Spinal cord (tissue), 10 donors: ENCODE results near the gene DOCK6. TPM values are rescaled to one million over a fixed set of nuclear protein-coding genes. Genes with fewer than 3 reads are reported as not detected.

Source experiments
- DNase-seq, 6 donors: peaks; one replicate each; pipeline versions ENCODE4 v3.0.0 to v3.0.0-alpha.2; 2013 to 2015; ENCODE audit warnings: low spot score in 6 of 6, low read depth in 4 of 6
- H3K27ac ChIP-seq: one replicate; pipeline ENCODE4 v1.5.1; 2013; ENCODE audit warnings: low read depth, low read length, control low read depth
- H3K27me3 ChIP-seq: one replicate; pipeline ENCODE4 v1.6.1; 2013; ENCODE audit warnings: low read length; ENCODE audit not compliant: control insufficient read depth, insufficient read depth
- H3K36me3 ChIP-seq: one replicate; pipeline ENCODE4 v1.6.1; 2013; ENCODE audit warnings: low read length; ENCODE audit not compliant: control insufficient read depth, insufficient read depth
- H3K4me1 ChIP-seq: one replicate; pipeline ENCODE4 v1.6.1; 2013; ENCODE audit warnings: low read length; ENCODE audit not compliant: control insufficient read depth, insufficient read depth
- H3K4me3 ChIP-seq: one replicate; pipeline ENCODE4 v1.5.1; 2013; ENCODE audit warnings: low read depth, low read length, control low read depth
- H3K9me3 ChIP-seq: one replicate; pipeline ENCODE4 v1.6.1; 2013; ENCODE audit warnings: low read length; ENCODE audit not compliant: control insufficient read depth, insufficient read depth
- WGBS: methylation state at CpG from one replicate; pipeline ENCODE4 v1.1.5; 2013; ENCODE audit warnings: missing lambda C conversion rate; ENCODE audit not compliant: insufficient coverage; 5-methylcytosine and 5-hydroxymethylcytosine counted together
- polyA plus RNA-seq, 2 donors: library from polyadenylated mRNA; unstranded; fragments of 120-200 nt; gene quantifications; one replicate each; pipeline ENCODE4 v1.2.1, GENCODE V29; 2013; ENCODE audit not compliant: insufficient read length in 2 of 2
- total RNA-seq, 2 donors: library from RNA; depleted of rRNA in 1 of 2; stranded (reverse); fragments of 120-200 nt in 1 of 2; fragments of >200 nt in 1 of 2; gene quantifications; one replicate each; pipeline versions ENCODE4 v1.2.3 to v1.2.4, GENCODE V29; 2013 to 2014
- donor health status: healthy.

Gene DOCK6
- total and polyA plus RNA-seq, 4 donors, result 16.5 to 71.2 (median 47.3) TPM

GRCh38 chr19:11155373-11156120 is 106.8 kb downstream of the DOCK6 start, which contains the start of gene SPC24:
Gene SPC24, minus strand, starts transcription at chr19:11155782. Its CDS starts 6 bp downstream, at chr19:11155776.
- Histone ChIP-seq H3K27ac (peak within 1 kb of the TSS; percentile 88), H3K9me3 (no peaks in the 10 kb centered on the region), H3K27me3 (no peaks in the 10 kb centered on the region), H3K4me1 (peaks cover 22% of the 10 kb centered on the region), H3K36me3 (no peaks in the 10 kb centered on the region), H3K4me3 (peak within 1 kb of the TSS; percentile 56)
- DNase-seq, result peak; percentile 93 to 99 (median 96)
- under 1% methylated on average over 47 of the region's 50 CpGs for WGBS

- peaks cover 22% of the 10 kb centered on the region for H3K4me1 ChIP-seq
- no peak for DNase-seq
- no peaks in the 10 kb centered on the region for H3K9me3 ChIP-seq
- H3K4me3 ChIP-seq, result peak overlapping the region; percentile 56
- no peaks in the 10 kb centered on the region for H3K36me3 ChIP-seq
- H3K27ac ChIP-seq, result no peak overlapping the region
- 46% methylated on average over 6 of the region's 6 CpGs for WGBS
- H3K27me3 ChIP-seq, result no peaks in the 10 kb centered on the region
Observed at GRCh38 chr19:11154683-11155047, 107.7 kb downstream of the DOCK6 start.

- Histone ChIP-seq H3K27me3 (no peaks in the 10 kb centered on the region), H3K4me1 (peaks cover 22% of the 10 kb centered on the region), H3K4me3 (no peak overlapping the region), H3K9me3 (no peaks in the 10 kb centered on the region), H3K27ac (peak overlapping the region; percentile 84), H3K36me3 (peaks cover 10% of the 10 kb centered on the region)
- peak in 2 of 6 donors; percentile 41 to 67 for DNase-seq
- 76% methylated on average over 8 of the region's 11 CpGs for WGBS
Observed at GRCh38 chr19:11152318-11153062, 109.8 kb downstream of the DOCK6 start.

GRCh38 chr19:11151181-11151580 is 111.1 kb downstream of the DOCK6 start:
- WGBS, result 82% methylated on average over 7 of the region's 7 CpGs
- Histone ChIP-seq H3K27ac (peak overlapping the region; percentile 67), H3K4me3 (no peak overlapping the region), H3K9me3 (no peaks in the 10 kb centered on the region), H3K27me3 (no peaks in the 10 kb centered on the region), H3K4me1 (peaks cover 20% of the 10 kb centered on the region), H3K36me3 (peaks cover 16% of the 10 kb centered on the region)
- peak in 1 of 6 donors; percentile 83 for DNase-seq

Other genes with a start within 250 kb of the DOCK6 start
- gene LDLR, start 173.1 kb downstream of the DOCK6 start, total RNA-seq, result 10 to 100 TPM; 30.2 to 70.9 TPM
- gene LDLR, start 173.1 kb downstream of the DOCK6 start, polyA plus RNA-seq, result 10 to 100 TPM; 29.8 to 30.2 TPM
- 10 to 100 TPM; 12.2 to 32.9 TPM for gene SPC24, start 106.7 kb downstream of the DOCK6 start, total RNA-seq
- 10 to 100 TPM; 14.6 to 20.0 TPM for gene SPC24, start 106.7 kb downstream of the DOCK6 start, polyA plus RNA-seq
- gene KANK2, start 65.0 kb downstream of the DOCK6 start, total RNA-seq, result 100 to 1,000 TPM in 1 of 2 donors, 10 to 100 TPM in 1; 56.3 to 270 TPM
- 100 to 1,000 TPM in 1 of 2 donors, 10 to 100 TPM in 1; 65.9 to 130 TPM for gene KANK2, start 65.0 kb downstream of the DOCK6 start, polyA plus RNA-seq
- not detected for gene ANGPTL8, start 22.9 kb downstream of the DOCK6 start, total RNA-seq
- gene ANGPTL8, start 22.9 kb downstream of the DOCK6 start, polyA plus RNA-seq, result 1 to 10 TPM in 1 of 2 donors, under 1 TPM in 1; 0.71 to 2.3 TPM
- not detected for gene TSPAN16, start 33.6 kb upstream of the DOCK6 start, total RNA-seq
- gene TSPAN16, start 33.6 kb upstream of the DOCK6 start, polyA plus RNA-seq, result under 1 TPM in 1 of 2 donors, not detected in 1; 0.36 TPM
- gene RAB3D, start 77.1 kb upstream of the DOCK6 start, total RNA-seq, result 10 to 100 TPM; 14.2 to 27.0 TPM
- 10 to 100 TPM; 13.2 to 17.5 TPM for gene RAB3D, start 77.1 kb upstream of the DOCK6 start, polyA plus RNA-seq
- gene TMEM205, start 83.7 kb upstream of the DOCK6 start, total RNA-seq, result 100 to 1,000 TPM in 1 of 2 donors, 10 to 100 TPM in 1; 59.3 to 161 TPM
- gene TMEM205, start 83.7 kb upstream of the DOCK6 start, polyA plus RNA-seq, result 100 to 1,000 TPM; 120 to 125 TPM
- gene CCDC159, start 84.0 kb upstream of the DOCK6 start, total RNA-seq, result 10 to 100 TPM; 14.9 to 37.6 TPM
- gene CCDC159, start 84.0 kb upstream of the DOCK6 start, polyA plus RNA-seq, result 10 to 100 TPM; 40.4 to 52.2 TPM
- gene PLPPR2, start 92.9 kb upstream of the DOCK6 start, total RNA-seq, result 10 to 100 TPM; 30.4 to 30.7 TPM
- 100 to 1,000 TPM; 183 to 215 TPM for gene PLPPR2, start 92.9 kb upstream of the DOCK6 start, polyA plus RNA-seq
- 1 to 10 TPM in 1 of 2 donors, under 1 TPM in 1; 0.50 to 2.6 TPM for gene SWSAP1, start 112.1 kb upstream of the DOCK6 start, total RNA-seq
- 1 to 10 TPM; 2.3 to 2.5 TPM for gene SWSAP1, start 112.1 kb upstream of the DOCK6 start, polyA plus RNA-seq
- 1 to 10 TPM; 4.0 to 6.3 TPM for gene EPOR, start 121.8 kb upstream of the DOCK6 start, total RNA-seq
- gene EPOR, start 121.8 kb upstream of the DOCK6 start, polyA plus RNA-seq, result 1 to 10 TPM; 5.9 to 8.0 TPM
- 1 to 10 TPM; 1.5 to 4.7 TPM for gene RGL3, start 156.8 kb upstream of the DOCK6 start, total RNA-seq
- gene RGL3, start 156.8 kb upstream of the DOCK6 start, polyA plus RNA-seq, result 1 to 10 TPM; 8.0 to 9.9 TPM
- 1 to 10 TPM in 1 of 2 donors, under 1 TPM in 1; 0.79 to 5.3 TPM for gene ODAD3, start 172.6 kb upstream of the DOCK6 start, total RNA-seq
- 1 to 10 TPM; 5.2 to 7.1 TPM for gene ODAD3, start 172.6 kb upstream of the DOCK6 start, polyA plus RNA-seq
- 100 to 1,000 TPM in 1 of 2 donors, 10 to 100 TPM in 1; 55.9 to 132 TPM for gene PRKCSH, start 173.1 kb upstream of the DOCK6 start, total RNA-seq
- gene PRKCSH, start 173.1 kb upstream of the DOCK6 start, polyA plus RNA-seq, result 100 to 1,000 TPM; 226 to 290 TPM
- gene ELAVL3, start 218.5 kb upstream of the DOCK6 start, total RNA-seq, result 10 to 100 TPM; 25.8 to 69.0 TPM
- gene ELAVL3, start 218.5 kb upstream of the DOCK6 start, polyA plus RNA-seq, result 100 to 1,000 TPM; 147 to 153 TPM
- gene ZNF653, start 243.3 kb upstream of the DOCK6 start, total RNA-seq, result 10 to 100 TPM in 1 of 2 donors, 1 to 10 TPM in 1; 5.8 to 10.9 TPM
- 10 to 100 TPM; 21.0 to 21.4 TPM for gene ZNF653, start 243.3 kb upstream of the DOCK6 start, polyA plus RNA-seq